ENCODE results near the gene ADCK2.
"Not testable (repeated sequence)": the region's sequence is repeated elsewhere in the genome, so short reads cannot be mapped to it uniquely, and the experiment has no call there.

ADCK2 gene

GRCh38 chr7:140659856-140660255, 12.9 kb upstream of the ADCK2 start:
- TF ChIP-seq CTCF (conservative IDR thresholded peaks at IDR 0.05): no peak
- no peak for TF ChIP-seq ZFX (IDR thresholded peaks at IDR 0.05)
- H3K27ac ChIP-seq: no peak overlapping the region

- TF ChIP-seq ZFX (IDR thresholded peaks at IDR 0.05) (no peak), CTCF (conservative IDR thresholded peaks at IDR 0.05) (no peak; the same call in 1 of the 2 replicates)
- no peak overlapping the region for H3K27ac ChIP-seq
Measured at GRCh38 chr7:140661124-140661523, 11.6 kb upstream of the ADCK2 start.

- not testable (repeated sequence) for H3K27ac ChIP-seq
Measured at GRCh38 chr7:140662938-140663337, 9.8 kb upstream of the ADCK2 start.

GRCh38 chr7:140667476-140667875, 5.3 kb upstream of the ADCK2 start:
- no peak for TF ChIP-seq CTCF (conservative IDR thresholded peaks at IDR 0.05)
- TF ChIP-seq ZFX (IDR thresholded peaks at IDR 0.05): no peak
- H3K27ac ChIP-seq: peak overlapping the region; percentile 39; the same call in 1 of the 2 replicates

GRCh38 chr7:140668641-140669040, 4.1 kb upstream of the ADCK2 start:
- no peak for TF ChIP-seq ZFX (IDR thresholded peaks at IDR 0.05)
- no peak for TF ChIP-seq CTCF (conservative IDR thresholded peaks at IDR 0.05)
- no peak overlapping the region for H3K27ac ChIP-seq

- no peak overlapping the region for H3K27ac ChIP-seq
- TF ChIP-seq CTCF (conservative IDR thresholded peaks at IDR 0.05) (no peak), ZFX (IDR thresholded peaks at IDR 0.05) (no peak)
Measured at GRCh38 chr7:140669352-140669751, 3.4 kb upstream of the ADCK2 start.

GRCh38 chr7:140669862-140670261, 2.9 kb upstream of the ADCK2 start:
- not testable (repeated sequence) for H3K27ac ChIP-seq

- TF ChIP-seq ZFX (IDR thresholded peaks at IDR 0.05) (no peak), CTCF (conservative IDR thresholded peaks at IDR 0.05) (no peak)
- H3K27ac ChIP-seq: no peak overlapping the region
Measured at GRCh38 chr7:140670343-140670935, 2.3 kb upstream of the ADCK2 start.

Measured in C4-2B (cell line).